HK-2 (cell line): ENCODE data around the gene AP2M1.

ENCODE experiments used
- DNase-seq: peaks from one replicate; pipeline ENCODE4 v3.0.0-alpha.2; 2018; ENCODE audit not compliant: unreplicated experiment

Gene AP2M1

DNA sequence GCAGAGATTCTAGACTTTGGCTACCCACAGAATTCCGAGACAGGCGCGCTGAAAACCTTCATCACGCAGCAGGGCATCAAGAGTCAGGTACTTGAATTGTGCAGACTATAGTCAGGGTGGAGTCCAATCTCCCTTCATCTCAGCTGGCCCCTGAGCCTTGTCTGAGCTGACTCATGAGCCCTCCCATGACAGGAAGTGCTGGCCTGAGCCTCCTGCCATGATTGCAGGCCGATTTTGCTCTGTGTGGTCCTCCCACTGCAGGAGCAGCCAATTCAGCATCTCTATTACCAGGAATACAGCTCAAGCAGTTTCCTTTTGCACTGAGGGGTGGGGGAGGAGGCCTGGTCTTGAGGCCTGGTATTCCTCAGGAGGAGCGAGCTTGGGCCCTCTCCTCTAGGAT, 5.5 kb downstream of the AP2M1 start:
- peak; percentile 48 for DNase-seq

GRCh38 chr3:184181596-184181995, 6.9 kb downstream of the AP2M1 start:
- no peak for DNase-seq

DNA sequence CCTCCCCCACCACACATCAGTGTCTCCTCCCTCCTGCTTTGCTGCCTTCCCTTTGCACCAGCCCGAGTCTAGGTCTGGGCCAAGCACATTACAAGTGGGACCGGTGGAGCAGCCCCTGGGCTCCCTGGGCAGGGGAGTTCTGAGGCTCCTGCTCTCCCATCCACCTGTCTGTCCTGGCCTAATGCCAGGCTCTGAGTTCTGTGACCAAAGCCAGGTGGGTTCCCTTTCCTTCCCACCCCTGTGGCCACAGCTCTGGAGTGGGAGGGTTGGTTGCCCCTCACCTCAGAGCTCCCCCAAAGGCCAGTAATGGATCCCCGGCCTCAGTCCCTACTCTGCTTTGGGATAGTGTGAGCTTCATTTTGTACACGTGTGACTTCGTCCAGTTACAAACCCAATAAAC, 9.0 kb downstream of the AP2M1 start:
- no peak for DNase-seq

DNA sequence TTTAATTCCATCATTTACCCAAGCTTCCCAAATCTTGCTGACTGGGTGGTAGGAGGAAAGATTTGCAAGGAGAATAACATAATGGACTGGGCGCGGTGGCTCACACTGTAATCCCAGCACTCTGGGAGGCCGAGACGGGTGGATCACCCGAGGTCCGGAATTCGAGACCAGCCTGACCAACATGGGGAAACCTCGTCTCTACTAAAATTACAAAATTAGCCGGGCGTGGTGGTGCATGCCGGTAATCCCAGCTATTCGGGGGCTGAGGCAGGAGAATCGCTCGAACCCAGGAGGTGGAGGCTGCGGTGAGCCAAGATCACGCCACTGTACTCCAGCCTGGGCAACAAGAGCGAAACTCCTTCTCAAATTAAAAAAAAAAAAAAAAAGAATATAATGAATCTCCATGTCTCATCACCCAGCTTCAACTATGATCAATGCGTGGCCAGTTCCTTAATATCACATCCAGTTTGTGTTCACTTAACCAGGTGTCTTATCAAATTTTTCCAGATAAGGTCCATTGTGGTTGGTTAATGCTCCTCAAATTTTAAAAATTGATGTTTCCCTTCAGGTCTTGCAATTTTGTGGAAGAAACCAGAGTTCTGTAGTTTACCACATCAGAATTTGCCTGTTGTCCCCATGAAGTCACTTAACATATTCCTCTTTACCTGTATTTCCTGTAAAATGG, 10.0 kb downstream of the AP2M1 start:
- no peak for DNase-seq

DNA sequence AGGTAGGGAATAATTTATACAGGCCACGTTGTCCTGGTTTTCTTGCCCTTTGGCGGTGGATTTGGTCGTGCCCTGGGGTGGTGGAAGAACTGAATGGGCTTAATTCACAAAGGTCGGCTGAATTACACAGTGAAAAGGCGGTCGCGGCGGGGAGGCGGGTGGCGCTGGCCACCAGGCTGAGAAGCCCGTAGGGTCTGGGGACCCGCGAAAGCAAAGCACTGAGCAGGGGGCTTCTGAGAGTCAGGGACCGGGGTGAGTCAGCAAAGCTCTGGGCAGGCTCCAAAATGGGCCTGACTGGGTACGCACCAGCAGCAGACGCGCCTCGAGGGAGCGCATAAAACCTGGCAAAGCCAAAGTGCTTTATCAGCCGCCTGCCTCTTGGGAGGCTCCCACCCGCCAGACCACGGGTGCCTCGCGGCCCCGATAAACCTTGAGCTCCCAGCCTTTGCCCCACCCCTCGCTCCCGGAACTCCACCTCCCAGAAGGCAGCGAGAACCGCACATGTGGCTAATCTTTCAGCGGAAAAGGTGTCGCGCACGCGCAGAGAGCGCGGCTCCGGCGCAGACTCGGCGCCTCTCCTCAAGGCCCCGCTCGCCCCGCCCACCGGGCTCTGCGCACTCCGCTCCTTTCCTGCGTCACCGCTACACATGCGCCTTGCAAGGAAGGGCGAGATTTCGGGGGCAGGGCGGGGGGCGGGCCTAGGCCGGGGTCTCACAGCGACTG, 11.0 kb downstream of the AP2M1 start:
- peak; percentile 100 for DNase-seq

- DNase-seq: no peak
Measured at GRCh38 chr3:184186184-184186901, 11.7 kb downstream of the AP2M1 start, which contains the start of gene ABCF3. Gene ABCF3, plus strand, starts transcription at chr3:184186199. Its CDS starts 9 bp downstream, at chr3:184186208.

GRCh38 chr3:184186902-184187207, 12.2 kb downstream of the AP2M1 start:
- no peak for DNase-seq

GRCh38 chr3:184188080-184188479, 13.4 kb downstream of the AP2M1 start:
- no peak for DNase-seq

DNA sequence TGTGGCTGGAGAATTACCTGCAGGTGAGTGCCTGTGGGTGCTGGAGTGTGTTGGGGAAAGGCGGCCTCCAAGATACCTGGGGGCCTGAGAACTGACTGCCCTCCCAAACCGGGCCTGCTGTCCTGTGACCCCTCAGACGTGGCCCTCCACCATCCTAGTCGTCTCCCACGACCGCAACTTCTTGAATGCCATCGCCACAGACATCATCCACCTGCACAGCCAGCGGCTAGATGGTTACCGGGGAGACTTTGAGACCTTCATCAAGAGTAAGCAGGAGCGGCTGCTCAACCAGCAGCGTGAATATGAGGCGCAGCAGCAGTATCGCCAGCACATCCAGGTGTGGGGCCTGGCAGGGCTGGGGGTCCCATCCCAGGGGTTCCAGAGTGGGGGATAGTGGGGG, 14.8 kb downstream of the AP2M1 start:
- DNase-seq: no peak

GRCh38 chr3:184192889-184193288, 18.2 kb downstream of the AP2M1 start:
- DNase-seq: no peak

GRCh38 chr3:184193991-184194539, 19.4 kb downstream of the AP2M1 start:
- no peak for DNase-seq

GRCh38 chr3:184196536-184196935, 21.9 kb downstream of the AP2M1 start:
- no peak for DNase-seq

- DNase-seq: no peak
Measured at GRCh38 chr3:184198509-184198908, 23.9 kb downstream of the AP2M1 start.

DNA sequence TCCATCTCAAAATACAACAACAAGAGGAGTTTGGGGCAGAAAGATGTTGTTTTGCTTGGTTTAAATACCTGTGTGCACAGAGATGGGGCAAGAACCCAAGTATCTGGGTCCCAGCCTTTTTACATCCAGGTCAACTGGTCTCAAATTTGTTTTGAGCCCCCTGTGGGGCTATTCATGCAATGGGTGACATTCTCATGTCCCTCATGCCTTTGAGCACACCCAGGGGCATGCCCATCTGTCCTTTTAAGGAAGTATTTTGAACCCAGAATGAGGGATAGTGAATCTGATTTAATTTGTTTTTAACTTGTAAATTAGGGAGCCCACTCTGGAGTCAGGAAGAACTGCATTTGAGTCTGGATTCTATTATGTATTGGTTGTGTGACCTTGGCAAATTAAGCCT, 26.2 kb downstream of the AP2M1 start:
- DNase-seq: no peak

DNA sequence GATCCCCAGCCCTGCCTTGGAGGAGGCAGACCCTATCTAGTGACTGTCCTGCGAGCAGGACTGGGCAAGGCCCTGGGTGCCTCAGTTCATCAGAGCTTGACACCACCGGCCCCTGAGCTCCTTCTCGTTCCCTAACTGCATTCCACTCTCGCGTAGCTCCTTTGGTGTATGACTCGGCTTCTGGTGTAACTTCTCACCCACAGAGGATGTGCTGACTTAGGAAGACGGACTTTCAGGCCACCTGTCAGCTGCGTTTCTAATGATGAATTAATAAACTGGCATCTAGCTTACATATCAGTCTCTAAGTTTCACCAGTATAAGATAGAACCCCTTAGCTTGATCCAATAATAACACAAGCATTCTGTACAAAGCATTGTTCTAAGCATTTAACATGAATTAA, 28.9 kb downstream of the AP2M1 start:
- DNase-seq: no peak

DNA sequence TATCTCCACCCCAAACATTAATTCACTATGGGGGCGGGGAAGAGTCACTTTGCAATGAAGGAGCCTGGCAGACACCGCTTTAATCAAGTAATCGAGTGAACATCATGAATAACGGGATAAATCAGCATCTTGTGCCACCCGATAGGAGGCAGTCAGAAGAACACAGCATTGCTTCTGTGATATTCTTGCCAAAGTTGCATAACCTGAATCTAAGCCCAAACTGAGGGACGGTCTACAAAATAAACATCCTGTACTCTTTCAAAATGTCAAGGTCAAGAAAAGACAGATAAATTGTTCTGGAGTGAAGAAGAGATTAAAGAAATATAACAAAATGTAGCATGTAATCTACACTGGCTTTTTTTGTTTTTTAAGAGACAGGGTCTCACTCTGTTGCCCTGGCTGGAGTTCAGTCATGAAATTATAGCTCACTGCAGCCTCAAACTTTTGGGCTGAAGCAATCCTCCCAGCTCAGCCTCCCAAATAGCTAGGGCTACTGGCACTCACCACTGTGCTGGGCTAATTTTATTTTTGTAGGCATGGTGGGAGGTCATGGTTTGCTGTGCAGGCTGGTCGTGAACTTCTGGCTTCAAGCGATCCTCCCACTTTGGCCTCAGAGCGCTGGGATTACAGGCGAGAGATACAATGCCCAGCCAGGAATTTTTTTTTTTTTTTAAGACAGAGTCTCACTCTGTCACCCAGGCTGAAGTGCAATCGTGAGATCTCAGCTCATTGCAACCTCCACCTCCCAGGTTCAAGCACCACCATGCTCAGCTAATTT, 34.7 kb downstream of the AP2M1 start:
- no peak for DNase-seq

DNA sequence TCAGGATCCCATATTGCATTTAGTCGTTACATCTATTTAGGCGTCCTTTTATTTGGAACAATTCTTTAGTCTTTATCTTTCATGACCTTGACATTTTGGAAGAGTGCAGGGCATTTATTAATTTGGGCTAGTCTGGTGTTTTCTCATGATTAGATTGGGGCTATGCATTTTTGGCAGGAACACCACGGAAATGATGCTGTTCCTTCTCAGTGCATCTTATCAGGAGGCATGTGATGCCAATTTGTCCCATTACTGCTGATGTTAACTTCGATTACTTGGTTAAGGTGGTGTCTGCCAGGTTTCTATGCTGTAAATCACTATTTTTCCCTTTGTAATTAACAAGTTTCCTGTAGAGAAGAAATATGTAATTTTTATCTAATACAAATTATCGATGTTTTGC, 36.6 kb downstream of the AP2M1 start:
- no peak for DNase-seq

- no peak for DNase-seq
Measured at GRCh38 chr3:184211718-184212117, 37.1 kb downstream of the AP2M1 start.

DNA sequence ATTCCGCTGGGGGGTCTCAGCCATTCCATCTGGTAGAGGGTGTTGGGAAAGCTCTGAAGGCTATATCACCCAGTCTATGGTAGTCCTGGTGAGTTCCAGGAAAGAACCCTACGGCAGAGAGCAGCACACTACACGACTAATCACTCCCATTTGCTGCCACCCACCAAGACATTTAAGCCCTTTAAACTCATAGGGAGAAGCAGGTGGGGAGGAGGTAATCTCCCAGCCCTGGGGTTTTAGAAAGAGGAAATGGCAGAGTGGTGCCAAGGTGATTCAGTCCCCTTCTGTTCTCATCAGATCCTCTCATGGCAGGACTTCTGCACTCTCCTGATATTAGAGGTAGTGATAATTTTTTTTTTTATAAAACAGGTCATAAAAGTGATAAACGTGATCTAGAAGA, 44.2 kb downstream of the AP2M1 start:
- no peak for DNase-seq

DNA sequence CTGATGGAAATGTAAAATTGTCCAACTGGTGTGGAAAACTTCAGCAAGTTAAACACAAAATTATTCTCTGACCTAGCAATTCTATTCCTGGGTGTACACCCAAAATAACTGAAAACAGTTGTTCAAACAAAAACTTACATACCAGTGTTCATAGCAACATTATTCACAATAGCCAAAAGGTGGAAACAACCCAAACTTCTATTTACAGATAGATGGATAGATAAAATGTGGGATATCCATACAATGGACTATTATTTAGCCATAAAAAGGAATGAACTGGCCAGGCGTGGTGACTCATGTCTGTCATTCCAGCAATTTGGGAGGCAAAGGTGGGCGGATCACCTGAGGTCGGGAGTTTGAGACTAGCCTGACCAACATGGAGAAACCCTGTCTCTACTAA, 47.9 kb downstream of the AP2M1 start:
- DNase-seq: no peak

GRCh38 chr3:184223946-184224345, 49.3 kb downstream of the AP2M1 start:
- no peak for DNase-seq

GRCh38 chr3:184227481-184227935, 52.9 kb downstream of the AP2M1 start:
- no peak for DNase-seq
